Eye (tissue), 1 donor: ENCODE results near the gene PRR18.
A peak's percentile ranks its signal among the peaks of the same experiment; 100 is the strongest.

Experiments used
- DNase-seq: peaks from one replicate; pipeline ENCODE4 v3.0.0-alpha.2; 2015

PRR18 gene

DNA sequence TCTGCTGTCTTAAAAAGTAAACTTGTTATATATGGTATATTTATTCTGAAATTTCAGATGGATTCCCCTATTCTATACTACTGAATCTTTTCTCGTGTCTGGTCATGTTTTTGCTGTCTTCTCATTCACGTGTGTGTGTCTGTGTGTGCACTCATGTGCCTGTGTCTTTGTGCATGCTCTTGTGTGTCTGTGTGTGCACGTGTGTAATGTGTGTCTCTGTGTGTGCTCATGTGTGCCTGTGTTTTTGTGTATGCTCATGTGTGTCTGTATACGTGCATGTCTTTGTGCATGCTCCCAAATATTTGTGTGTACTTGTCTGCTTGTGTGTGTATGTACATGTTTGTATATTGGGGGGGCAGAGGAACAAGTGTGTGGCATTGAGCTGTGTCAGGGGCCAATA is 34.0 kb downstream of the PRR18 start:
- DNase-seq: no peak

- DNase-seq: no peak
These were observed 36.8 kb downstream of the PRR18 start for GRCh38 chr6:166271376-166271765.

DNA sequence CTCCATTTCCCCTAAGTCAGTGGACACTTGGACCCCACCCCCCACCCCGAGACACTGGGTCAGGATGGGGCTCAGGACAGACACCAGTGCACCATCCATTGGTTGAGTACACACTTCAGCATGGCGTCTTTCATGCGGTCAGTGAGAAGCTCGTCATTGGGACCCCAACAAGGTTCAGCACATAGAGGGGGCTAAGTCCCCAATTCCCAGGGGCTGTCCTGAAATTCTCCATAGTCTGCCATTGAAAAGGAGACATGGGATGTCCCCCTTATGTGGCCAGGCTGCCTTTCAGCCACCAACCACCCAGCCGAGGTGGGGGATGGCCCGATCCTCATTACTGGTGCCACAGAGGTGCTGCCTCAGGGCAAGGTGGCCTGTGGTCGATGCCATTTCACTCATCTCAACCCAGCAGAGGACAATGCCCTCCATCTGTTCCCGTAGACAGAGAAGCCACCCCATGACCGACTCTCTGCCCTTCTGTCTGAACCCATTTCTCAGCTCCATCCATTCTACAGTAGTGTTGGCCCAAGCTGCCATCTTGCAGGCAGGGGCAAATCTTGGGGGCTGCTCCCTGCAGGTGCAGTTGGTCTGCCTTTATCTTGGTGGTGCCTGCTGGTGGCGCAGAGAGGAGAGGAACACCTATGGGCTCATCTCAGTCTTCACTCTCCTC is 37.4 kb downstream of the PRR18 start:
- no peak for DNase-seq

GRCh38 chr6:166269301-166270039 is 38.7 kb downstream of the PRR18 start:
- no peak for DNase-seq

DNA sequence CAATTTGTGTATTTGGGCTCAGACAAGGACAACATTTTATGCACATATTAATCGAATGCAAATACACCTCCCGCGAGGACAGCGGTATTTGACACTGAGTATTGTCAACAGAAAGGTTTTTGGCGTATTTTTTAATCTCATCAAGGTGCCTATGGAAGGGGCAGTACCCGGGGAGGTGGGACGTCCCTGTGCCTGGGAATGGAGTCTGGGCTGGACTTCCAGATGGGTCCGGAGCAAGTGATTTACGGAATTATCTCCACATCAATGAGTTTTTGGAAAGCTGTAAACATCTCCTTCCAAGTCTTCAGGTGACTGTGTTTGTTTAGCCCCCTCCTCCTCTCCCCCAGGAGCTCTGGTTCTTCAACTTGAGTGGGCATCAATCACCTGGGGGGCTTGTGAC is 39.8 kb downstream of the PRR18 start:
- DNase-seq: no peak

GRCh38 chr6:166267526-166267925 is 40.7 kb downstream of the PRR18 start:
- no peak for DNase-seq

GRCh38 chr6:166266336-166266735 is 41.9 kb downstream of the PRR18 start:
- no peak for DNase-seq

DNA sequence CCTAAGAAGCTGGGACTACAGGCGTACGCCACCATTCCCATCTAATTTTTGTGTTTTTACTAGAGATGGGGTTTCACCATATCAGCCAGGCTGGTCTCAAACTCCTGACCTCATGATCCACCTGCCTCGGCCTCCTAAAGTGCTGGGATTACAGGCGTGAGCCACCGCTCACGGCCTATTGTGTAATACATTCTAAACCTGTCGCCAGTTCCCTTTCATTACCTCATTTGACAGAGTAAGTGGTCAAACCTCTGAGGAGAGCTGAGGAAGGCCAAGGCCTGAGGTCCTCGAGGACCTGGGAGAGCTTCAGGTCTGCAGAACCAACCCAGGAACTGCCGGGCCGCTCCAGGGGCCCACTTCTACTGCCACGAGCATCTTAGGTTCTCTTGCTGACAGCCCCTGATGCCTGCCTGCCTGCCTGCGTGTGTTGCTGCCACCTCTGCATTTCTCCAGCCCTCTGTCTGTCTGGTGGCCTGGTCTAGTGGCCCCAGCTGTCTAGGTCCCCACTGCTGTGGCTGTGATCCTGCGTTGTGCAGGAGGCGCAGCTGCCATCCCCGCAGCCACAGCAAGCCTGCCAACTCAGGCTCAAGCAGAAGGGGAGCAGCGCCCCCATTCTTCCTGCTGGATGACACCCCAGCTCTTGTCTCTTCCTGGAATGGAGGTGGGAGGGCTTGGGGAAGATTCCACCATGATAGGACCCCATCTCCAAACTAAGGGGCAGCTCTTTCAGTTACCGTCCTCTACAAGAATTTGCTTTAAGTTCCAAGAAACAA is 45.3 kb downstream of the PRR18 start:
- DNase-seq: no peak

DNA sequence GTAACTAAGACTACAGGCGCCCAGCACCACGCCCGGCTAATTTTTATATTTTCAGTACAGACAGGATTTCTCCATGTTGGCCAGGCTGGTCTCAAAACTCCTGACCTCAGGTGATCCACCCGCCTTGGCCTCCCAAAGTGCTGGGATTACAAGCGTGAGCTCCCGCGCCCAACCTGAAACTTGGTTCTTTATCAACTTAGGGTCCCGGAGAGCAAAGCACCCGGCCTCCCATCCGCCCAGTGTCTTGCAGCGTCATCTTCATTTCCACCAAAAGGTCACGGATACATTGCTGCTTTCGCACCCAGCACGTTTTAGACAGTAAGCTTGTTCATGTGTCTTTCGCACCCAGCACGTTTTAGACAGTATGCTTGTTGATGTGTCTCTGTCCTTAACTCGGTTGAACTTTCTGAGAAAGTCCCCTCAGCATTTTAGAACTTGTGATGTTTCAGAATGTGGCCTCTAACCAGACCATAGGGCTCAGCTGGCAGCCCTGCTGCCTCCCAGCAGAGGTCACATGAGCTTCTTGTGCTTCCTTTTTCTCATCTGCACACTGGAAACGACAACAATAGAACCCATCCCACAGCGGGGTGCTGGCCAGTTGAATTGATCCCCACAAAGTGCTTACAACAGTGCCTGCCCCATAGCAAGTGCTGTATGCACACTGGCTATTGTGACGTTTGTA is 48.8 kb downstream of the PRR18 start:
- DNase-seq: peak; percentile 20

GRCh38 chr6:166258854-166259276 is 49.3 kb downstream of the PRR18 start:
- DNase-seq: no peak

- no peak for DNase-seq
These were observed 50.3 kb downstream of the PRR18 start for GRCh38 chr6:166257911-166258318.
